A549 treated with CORT108297 at 1 μM for 4 hours (cell line): Measurements from ENCODE around the gene SPAST. TPM values are rescaled to one million over a fixed set of nuclear protein-coding genes. Genes with fewer than 3 reads are reported as not detected.

Experiments
- total RNA-seq: library from RNA; stranded (reverse); fragments of 200-300 nt; extraction: Qiagen RNA extraction; gene quantifications from 5 replicates; pipeline ENCODE4 v1.2.3, GENCODE V29; 2022

SPAST gene, protein sequence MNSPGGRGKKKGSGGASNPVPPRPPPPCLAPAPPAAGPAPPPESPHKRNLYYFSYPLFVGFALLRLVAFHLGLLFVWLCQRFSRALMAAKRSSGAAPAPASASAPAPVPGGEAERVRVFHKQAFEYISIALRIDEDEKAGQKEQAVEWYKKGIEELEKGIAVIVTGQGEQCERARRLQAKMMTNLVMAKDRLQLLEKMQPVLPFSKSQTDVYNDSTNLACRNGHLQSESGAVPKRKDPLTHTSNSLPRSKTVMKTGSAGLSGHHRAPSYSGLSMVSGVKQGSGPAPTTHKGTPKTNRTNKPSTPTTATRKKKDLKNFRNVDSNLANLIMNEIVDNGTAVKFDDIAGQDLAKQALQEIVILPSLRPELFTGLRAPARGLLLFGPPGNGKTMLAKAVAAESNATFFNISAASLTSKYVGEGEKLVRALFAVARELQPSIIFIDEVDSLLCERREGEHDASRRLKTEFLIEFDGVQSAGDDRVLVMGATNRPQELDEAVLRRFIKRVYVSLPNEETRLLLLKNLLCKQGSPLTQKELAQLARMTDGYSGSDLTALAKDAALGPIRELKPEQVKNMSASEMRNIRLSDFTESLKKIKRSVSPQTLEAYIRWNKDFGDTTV
- 9.9 to 16.8 TPM (median 13.7 TPM) in 5 replicates for total RNA-seq

DNA sequence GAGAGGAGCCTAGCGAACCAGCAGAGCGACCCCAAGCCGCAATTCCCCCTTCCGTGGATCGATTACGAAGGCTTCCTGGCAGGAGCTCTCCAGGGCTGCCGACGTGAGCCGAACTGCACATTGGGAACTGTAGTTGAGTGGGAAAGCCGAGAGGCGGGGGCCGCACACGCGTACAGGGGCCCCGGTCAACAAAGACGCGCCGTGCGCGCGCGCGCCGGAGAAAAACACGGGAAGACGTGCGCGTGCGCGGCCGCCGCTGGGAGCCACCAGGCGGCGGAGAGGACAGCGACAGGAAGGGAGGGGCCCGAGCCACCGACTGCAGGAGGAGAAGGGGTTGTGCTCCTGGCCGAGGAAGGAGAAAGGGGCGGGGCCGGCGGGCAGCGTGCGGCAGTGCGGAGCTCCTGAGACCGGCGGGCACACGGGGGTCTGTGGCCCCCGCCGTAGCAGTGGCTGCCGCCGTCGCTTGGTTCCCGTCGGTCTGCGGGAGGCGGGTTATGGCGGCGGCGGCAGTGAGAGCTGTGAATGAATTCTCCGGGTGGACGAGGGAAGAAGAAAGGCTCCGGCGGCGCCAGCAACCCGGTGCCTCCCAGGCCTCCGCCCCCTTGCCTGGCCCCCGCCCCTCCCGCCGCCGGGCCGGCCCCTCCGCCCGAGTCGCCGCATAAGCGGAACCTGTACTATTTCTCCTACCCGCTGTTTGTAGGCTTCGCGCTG lies at the start of gene SPAST:
TSS of gene SPAST (plus strand) at position 247 of the 711 bp plus-strand sequence. CDS start at position 523, 276 bp downstream.

DNA sequence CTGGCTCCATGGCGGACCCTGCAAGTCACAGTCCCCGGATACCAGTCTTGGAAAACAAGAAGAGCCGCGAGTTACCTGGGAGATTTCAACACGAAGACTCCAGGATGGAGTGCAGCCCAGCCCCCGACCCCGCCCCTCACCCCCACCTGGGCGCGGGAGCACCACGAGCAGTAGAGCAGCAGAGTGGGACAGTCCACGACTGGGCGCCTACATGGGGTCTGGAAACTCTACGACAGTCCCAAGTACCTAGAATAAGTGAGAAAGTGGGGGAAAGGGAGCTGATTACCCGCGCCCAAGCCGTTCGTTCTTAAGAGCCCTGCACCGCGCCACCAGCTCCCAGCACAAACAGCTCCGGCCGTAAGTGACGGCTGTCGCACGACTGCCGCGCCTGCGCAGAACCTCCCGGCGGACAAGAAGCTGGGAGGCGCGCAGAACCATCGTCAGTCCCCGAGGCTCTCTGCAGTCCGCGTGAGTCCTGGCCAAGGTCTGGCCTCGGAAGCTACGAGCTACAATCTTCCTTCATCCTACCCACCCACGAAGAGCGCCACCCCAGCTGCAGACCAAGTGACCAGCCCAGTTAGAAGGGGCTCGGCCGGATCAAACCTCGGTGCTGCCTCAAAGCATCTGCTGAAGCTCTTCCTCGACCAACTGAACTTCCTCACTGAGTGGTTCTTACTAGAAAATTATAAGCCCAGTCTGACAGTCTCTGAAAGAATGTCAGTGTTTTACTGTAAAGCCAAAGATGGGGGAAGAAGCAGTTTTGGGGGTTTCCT lies 23.7 kb upstream of the SPAST start, which contains the start of gene DPY30:
TSS of gene DPY30 (minus strand) at position 359 of the 773 bp plus-strand sequence. CDS start at position 10, 349 bp downstream.

Other genes starting within 250 kb of the SPAST start
- gene MEMO1, start 52.5 kb upstream of the SPAST start, total RNA-seq = 76.1 to 89.9 TPM (median 78.9 TPM) in 5 replicates
- 108 to 117 TPM (median 114 TPM) in 5 replicates for gene DPY30, start 23.8 kb upstream of the SPAST start, total RNA-seq
- gene SLC30A6, start 102.3 kb downstream of the SPAST start, total RNA-seq = 14.2 to 19.3 TPM (median 17.6 TPM) in 5 replicates
- not detected in 5 replicates for gene NLRC4, start 201.3 kb downstream of the SPAST start, total RNA-seq
- 43.5 to 56.9 TPM (median 51.0 TPM) in 5 replicates for gene YIPF4, start 214.3 kb downstream of the SPAST start, total RNA-seq